Testis (tissue), 3 donors: Measurements from ENCODE around the gene MMP3. TPM values are rescaled to one million over a fixed set of nuclear protein-coding genes. Genes with fewer than 3 reads are reported as not detected.

Experiments used
- DNase-seq: peaks from one replicate; pipeline ENCODE4 v3.0.0-alpha.2; 2019
- H3K27ac ChIP-seq, 2 donors: fragments of 200-600 bp; sonication (generic); one replicate each; pipeline ENCODE4 v1.5.1; 2019
- H3K27me3 ChIP-seq: fragments of 200-600 bp; sonication (generic); one replicate; pipeline ENCODE4 v1.5.1; 2019
- H3K36me3 ChIP-seq: fragments of 200-600 bp; sonication (generic); one replicate; pipeline ENCODE4 v1.5.1; 2017; ENCODE audit warnings: low read depth; ENCODE audit errors: missing control alignments
- H3K4me1 ChIP-seq: fragments of 200-600 bp; sonication (generic); one replicate; pipeline ENCODE4 v1.5.1; 2019
- H3K4me3 ChIP-seq, 2 donors: fragments of 200-600 bp; sonication (generic); one replicate each; pipeline ENCODE4 v1.5.1; 2017 to 2019
- H3K9me3 ChIP-seq: fragments of 200-600 bp; sonication (generic); one replicate; pipeline ENCODE4 v1.5.1; 2017
- CTCF ChIP-seq, 3 experiments: fragments of 450-650 bp in 2 of 3; fragments of 200-600 bp in 1 of 3; sonication (generic) in 1 of 3; IDR thresholded peaks; one replicate each; pipeline ENCODE4 v1.5.1; 2016 to 2019; ENCODE audit warnings: antibody characterized with exemption in 3 of 3, mild to moderate bottlenecking in 2 of 3, moderate library complexity in 1 of 3
- POLR2A ChIP-seq: fragments of 450-650 bp; IDR thresholded peaks from one replicate; pipeline ENCODE4 v1.6.1; 2017; ENCODE audit warnings: antibody characterized with exemption, mild to moderate bottlenecking, moderate library complexity
- WGBS, 2 donors: methylation state at CpG; one replicate each; pipeline ENCODE4 v1.1.5; 2018; 5-methylcytosine and 5-hydroxymethylcytosine counted together
- intact Hi-C: fragments of 100-400 bp; cut with DNase I; formaldehyde crosslinking; loops from one replicate; pipeline ENCODE4 v1.15.1; 2023; ENCODE audit warnings: low total_unique reads
- polyA plus RNA-seq: library from polyadenylated mRNA; stranded (reverse); fragments of 350-450 nt; fragmentation: Illumina TruSeq; extraction: RNeasy Lipid Tissue Mini Kit (QIAGEN cat#74804); gene quantifications from one replicate; pipeline ENCODE4 v1.2.3, GENCODE V29; 2014; ENCODE audit warnings: low read depth, low replicate concordance; ENCODE audit not compliant: insufficient read depth
- total RNA-seq, 2 donors: library from RNA; depleted of rRNA; stranded (reverse); fragments of >200 nt; gene quantifications; one replicate each; pipeline ENCODE4 v1.2.3, GENCODE V29; 2016

The MMP3 gene
- total and polyA plus RNA-seq, 3 donors from 2014 or later: 10.2 TPM; not detected in 2

DNA sequence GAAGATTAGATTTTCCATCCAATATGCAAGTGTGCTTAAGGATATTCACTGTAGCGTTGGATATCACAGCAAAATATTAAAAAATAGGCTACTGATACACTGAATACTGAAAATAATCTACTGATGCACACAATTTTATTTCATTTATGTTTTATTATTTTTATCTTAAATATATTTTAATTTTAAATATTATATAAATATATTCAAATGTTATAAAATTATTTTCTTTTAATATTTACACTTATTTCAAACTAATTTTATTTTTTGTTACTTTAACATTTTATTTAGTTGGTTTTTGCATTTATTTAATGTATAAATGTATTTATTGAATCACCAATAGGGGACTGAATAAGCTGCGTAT lies 12.3 kb downstream of the MMP3 start:
- Histone ChIP-seq H3K36me3 (no peaks in the 10 kb centered on the region), H3K4me1 (no peaks in the 10 kb centered on the region), H3K27ac (no peak overlapping the region), H3K4me3 (peak overlapping the region in 1 of 2 donors; percentile 38), H3K27me3 (no peaks in the 10 kb centered on the region), H3K9me3 (no peaks in the 10 kb centered on the region)
- WGBS, 2 donors: 40 to 47% methylated on average over 2 of the region's 2 CpGs
- no peak for DNase-seq
- intact Hi-C loops: no loop called here
- no peak for TF ChIP-seq POLR2A

DNA sequence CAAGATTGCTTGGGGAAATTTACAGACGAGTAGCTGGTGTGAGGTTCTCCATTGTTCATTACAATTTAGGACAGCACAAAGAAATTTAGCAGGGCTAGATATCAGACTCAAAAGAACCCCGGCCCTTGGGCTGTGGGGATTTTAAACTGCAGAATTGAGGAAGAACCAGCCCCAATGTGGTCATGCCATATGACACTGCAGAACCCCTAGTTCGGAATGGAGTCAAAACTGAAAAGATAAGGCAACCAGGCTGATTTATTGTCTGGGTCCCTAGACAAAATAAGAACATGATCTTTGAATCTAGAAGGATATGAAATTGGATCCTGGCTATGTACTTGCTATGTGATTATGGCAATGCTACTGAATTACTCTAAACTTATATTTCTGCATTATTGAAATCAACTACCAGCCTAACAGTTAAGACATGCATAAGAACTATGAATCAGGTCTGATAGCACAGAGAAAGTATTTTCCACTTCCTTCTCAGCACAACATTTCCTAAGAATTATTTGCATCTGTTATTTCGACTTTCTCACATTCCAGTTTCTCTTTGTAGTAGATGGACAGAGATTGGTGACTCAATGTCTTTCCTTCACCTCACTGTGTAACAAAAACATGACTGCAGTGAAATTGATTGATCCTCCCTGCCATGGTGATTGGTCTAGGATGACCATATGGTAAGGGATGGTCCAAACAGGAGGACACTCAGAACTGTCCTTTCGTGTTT lies 13.2 kb downstream of the MMP3 start:
- no peak for DNase-seq
- Histone ChIP-seq H3K4me1 (no peaks in the 10 kb centered on the region), H3K27me3 (no peaks in the 10 kb centered on the region), H3K4me3 (no peak overlapping the region), H3K36me3 (no peaks in the 10 kb centered on the region), H3K27ac (no peak overlapping the region), H3K9me3 (no peaks in the 10 kb centered on the region)
- intact Hi-C loops: no loop called here
- WGBS, 2 donors: 49 to 70% methylated on average over 5 of the region's 5 CpGs
- TF ChIP-seq CTCF (IDR thresholded peaks at IDR 0.05): no peak
- no peak for TF ChIP-seq POLR2A

GRCh38 chr11:102829316-102830000 lies 14.0 kb downstream of the MMP3 start:
- no peaks in the 10 kb centered on the region for H3K27me3 ChIP-seq
- no peaks in the 10 kb centered on the region for H3K36me3 ChIP-seq
- TF ChIP-seq POLR2A: no peak
- TF ChIP-seq CTCF (IDR thresholded peaks at IDR 0.05): no peak
- no peaks in the 10 kb centered on the region for H3K9me3 ChIP-seq
- whole genome bisulfite sequencing, 2 donors: 54 to 66% methylated on average over 6 of the region's 6 CpGs
- no peak for DNase-seq
- H3K4me3 ChIP-seq: no peak overlapping the region
- intact Hi-C loops: no loop called here
- H3K4me1 ChIP-seq: no peaks in the 10 kb centered on the region
- no peak overlapping the region for H3K27ac ChIP-seq

DNA sequence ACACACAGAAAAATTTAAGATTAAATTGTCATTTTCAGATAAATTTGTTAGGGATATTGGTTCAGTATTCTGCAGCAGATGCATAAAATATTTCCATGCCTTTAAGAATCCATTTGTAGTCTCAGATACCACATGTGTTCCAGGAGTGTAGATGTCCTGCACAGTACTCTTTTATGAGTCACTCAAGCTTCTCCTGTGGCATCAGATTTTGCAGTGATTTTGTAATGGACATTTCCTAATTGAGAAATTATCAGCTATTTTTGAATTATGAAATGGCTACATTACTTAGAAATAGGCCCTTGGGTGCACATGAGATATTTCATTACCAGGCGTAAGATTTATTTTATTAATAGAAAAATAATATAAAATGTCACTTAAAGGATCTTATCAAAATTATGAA lies 18.9 kb downstream of the MMP3 start:
- no peak overlapping the region for H3K4me3 ChIP-seq
- no peaks in the 10 kb centered on the region for H3K36me3 ChIP-seq
- H3K9me3 ChIP-seq: no peaks in the 10 kb centered on the region
- intact Hi-C loops: no loop called here
- 100% methylated on average over 1 of the region's 1 CpG for WGBS, 2 donors
- H3K4me1 ChIP-seq: no peaks in the 10 kb centered on the region
- no peak overlapping the region for H3K27ac ChIP-seq
- H3K27me3 ChIP-seq: no peaks in the 10 kb centered on the region
- DNase-seq: no peak
- TF ChIP-seq CTCF (IDR thresholded peaks at IDR 0.05) (no peak), POLR2A (no peak)

- Histone ChIP-seq H3K4me3 (no peak overlapping the region), H3K27ac (no peak overlapping the region), H3K9me3 (no peaks in the 10 kb centered on the region), H3K27me3 (no peaks in the 10 kb centered on the region), H3K4me1 (no peaks in the 10 kb centered on the region), H3K36me3 (no peaks in the 10 kb centered on the region)
- TF ChIP-seq CTCF (IDR thresholded peaks at IDR 0.05) (no peak), POLR2A (no peak)
- intact Hi-C loops: no loop called here
- 74 to 100% methylated on average over 3 to 6 of the region's 6 CpGs for WGBS, 2 donors
- DNase-seq: no peak
Observed at GRCh38 chr11:102819491-102819890, 23.9 kb downstream of the MMP3 start.
